Calu3 (cell line): ENCODE data around the gene CDKAL1. TPM values are rescaled to one million over a fixed set of nuclear protein-coding genes. Genes with fewer than 3 reads are reported as not detected.

ENCODE experiments used
- BruUV-seq: library from RNA; stranded (reverse); fragments of 400-500 nt; replicated peaks from 2 replicates; lab custom pipeline; 2021; lab: Mats Ljungman, UMichigan
- CTCF ChIA-PET: fragments of 300-600 bp; sonication (Branson Sonifier 250); formaldehyde crosslinking; loops from one replicate; lab custom pipeline; 2022; ENCODE audit warnings: antibody characterized with exemption; lab: Charles Lee
- DNase-seq: peaks from one replicate; pipeline ENCODE4 v3.0.0; 2022
- H3K27ac Mint-ChIP-seq: one replicate; pipeline ENCODE4 v1.8.0; 2022; ENCODE audit warnings: mixed read lengths; ENCODE audit not compliant: unreplicated experiment
- H3K27me3 Mint-ChIP-seq: one replicate; pipeline ENCODE4 v1.8.0; 2022; ENCODE audit warnings: mixed read lengths; ENCODE audit not compliant: unreplicated experiment
- H3K36me3 Mint-ChIP-seq: one replicate; pipeline ENCODE4 v1.8.0; 2022; ENCODE audit warnings: mild to moderate bottlenecking, moderate library complexity, mixed read lengths; ENCODE audit not compliant: insufficient read depth, unreplicated experiment
- H3K4me1 Mint-ChIP-seq: one replicate; pipeline ENCODE4 v1.8.0; 2022; ENCODE audit warnings: mild to moderate bottlenecking, low read depth, mixed read lengths; ENCODE audit not compliant: unreplicated experiment
- H3K4me3 Mint-ChIP-seq: one replicate; pipeline ENCODE4 v1.8.0; 2022; ENCODE audit warnings: mild to moderate bottlenecking, low read depth, moderate library complexity, mixed read lengths; ENCODE audit not compliant: unreplicated experiment
- H3K9me3 Mint-ChIP-seq: one replicate; pipeline ENCODE4 v1.8.0; 2022; ENCODE audit warnings: low read depth, mixed read lengths; ENCODE audit not compliant: unreplicated experiment
- CTCF ChIP-seq: fragments of 200-600 bp; IDR thresholded peaks from one replicate; pipeline ENCODE4 v1.8.0; 2022; ENCODE audit warnings: antibody characterized with exemption; ENCODE audit not compliant: unreplicated experiment
- intact Hi-C: fragments of 100-400 bp; cut with micrococcal nuclease; formaldehyde crosslinking; loops from one replicate; pipeline ENCODE4 v1.10.0; 2022; ENCODE audit not compliant: unreplicated experiment
- total RNA-seq: library from RNA; stranded (reverse); gene quantifications from 2 replicates; pipeline ENCODE4 v1.2.3, GENCODE V29; 2022

Gene CDKAL1
- total RNA-seq, 1 experiment from 2014 or later: 39.6 TPM

- no peak for TF ChIP-seq CTCF
- Mint-ChIP-seq H3K4me3 (no peak overlapping the region), H3K27ac (no peak overlapping the region), H3K27me3 (no peaks in the 10 kb centered on the region), H3K4me1 (peaks cover 51% of the 10 kb centered on the region), H3K36me3 (no peaks in the 10 kb centered on the region), H3K9me3 (no peaks in the 10 kb centered on the region)
- DNase-seq: no peak
- no TSS peak for BruUV-seq
- CTCF ChIA-PET: interaction anchor here (0.6 to 0.7 kb wide), 3 partner anchors 54 to 533 kb away, joined by 3 to 7 read pairs (median 3); no protein-coding TSS in a partner anchor
- intact Hi-C loops: no loop called here
Observed at GRCh38 chr6:21098134-21098533, 563.9 kb downstream of the CDKAL1 start.

- no peak overlapping the region for H3K4me3 Mint-ChIP-seq
- H3K27ac Mint-ChIP-seq: no peak overlapping the region
- H3K36me3 Mint-ChIP-seq: no peaks in the 10 kb centered on the region
- CTCF ChIA-PET: interaction anchor here (0.6 kb wide), 1 partner anchor 533 kb away, joined by 3 read pairs; no protein-coding TSS in a partner anchor
- DNase-seq: no peak
- H3K27me3 Mint-ChIP-seq: no peaks in the 10 kb centered on the region
- intact Hi-C loops: no loop called here
- no peak for TF ChIP-seq CTCF
- no peaks in the 10 kb centered on the region for H3K9me3 Mint-ChIP-seq
- BruUV-seq: no TSS peak
- peaks cover 57% of the 10 kb centered on the region for H3K4me1 Mint-ChIP-seq
Observed at GRCh38 chr6:21098744-21099143, 564.5 kb downstream of the CDKAL1 start.

- no peak for TF ChIP-seq CTCF
- Mint-ChIP-seq H3K27me3 (no peaks in the 10 kb centered on the region), H3K36me3 (no peaks in the 10 kb centered on the region), H3K4me1 (peaks cover 65% of the 10 kb centered on the region), H3K27ac (no peak overlapping the region), H3K9me3 (no peaks in the 10 kb centered on the region), H3K4me3 (no peak overlapping the region)
- intact Hi-C loops: no loop called here
- no peak for DNase-seq
- CTCF ChIA-PET: interaction anchor here (0.8 to 1.0 kb wide), 3 partner anchors 8 to 215 kb away, joined by 3 read pairs; no protein-coding TSS in a partner anchor
- no TSS peak for BruUV-seq
Observed at GRCh38 chr6:21099338-21100314, 565.4 kb downstream of the CDKAL1 start.

GRCh38 chr6:21100991-21101390, 566.7 kb downstream of the CDKAL1 start:
- Mint-ChIP-seq H3K4me1 (peaks cover 65% of the 10 kb centered on the region), H3K9me3 (no peaks in the 10 kb centered on the region), H3K4me3 (no peak overlapping the region), H3K27me3 (no peaks in the 10 kb centered on the region), H3K36me3 (no peaks in the 10 kb centered on the region), H3K27ac (no peak overlapping the region)
- no TSS peak for BruUV-seq
- TF ChIP-seq CTCF: no peak
- intact Hi-C loops: no loop called here
- CTCF ChIA-PET: no interaction called here
- no peak for DNase-seq
